Measurements from ENCODE around the gene NUP43. TPM values are rescaled to one million over a fixed set of nuclear protein-coding genes. Genes with fewer than 3 reads are reported as not detected.

Gene NUP43
- total RNA-seq, 6 donors from 2014 or later = 11.1 to 29.3 (median 19.1) TPM

- WGBS, 2 donors = 53 to 80% methylated on average over 1 of the region's 1 CpG
- ATAC-seq (ENCODE audit: low FRiP score in 2 of 2) (no peak), DNase-seq (no peak)
- H3K36me3 ChIP-seq = peaks cover 11 to 66% (median 29%) of the 10 kb centered on the region in 4 donors
- H3K27me3 ChIP-seq = no peaks in the 10 kb centered on the region
- no peaks in the 10 kb centered on the region for H3K4me1 ChIP-seq
- H3K27ac ChIP-seq = no peak overlapping the region
- TF ChIP-seq POLR2A (IDR thresholded peaks at IDR 0.05) (no peak), EP300 (IDR thresholded peaks at IDR 0.05) (no peak), POLR2AphosphoS5 (IDR thresholded peaks at IDR 0.05) (no peak)
- TF ChIP-seq, protein P1, sequence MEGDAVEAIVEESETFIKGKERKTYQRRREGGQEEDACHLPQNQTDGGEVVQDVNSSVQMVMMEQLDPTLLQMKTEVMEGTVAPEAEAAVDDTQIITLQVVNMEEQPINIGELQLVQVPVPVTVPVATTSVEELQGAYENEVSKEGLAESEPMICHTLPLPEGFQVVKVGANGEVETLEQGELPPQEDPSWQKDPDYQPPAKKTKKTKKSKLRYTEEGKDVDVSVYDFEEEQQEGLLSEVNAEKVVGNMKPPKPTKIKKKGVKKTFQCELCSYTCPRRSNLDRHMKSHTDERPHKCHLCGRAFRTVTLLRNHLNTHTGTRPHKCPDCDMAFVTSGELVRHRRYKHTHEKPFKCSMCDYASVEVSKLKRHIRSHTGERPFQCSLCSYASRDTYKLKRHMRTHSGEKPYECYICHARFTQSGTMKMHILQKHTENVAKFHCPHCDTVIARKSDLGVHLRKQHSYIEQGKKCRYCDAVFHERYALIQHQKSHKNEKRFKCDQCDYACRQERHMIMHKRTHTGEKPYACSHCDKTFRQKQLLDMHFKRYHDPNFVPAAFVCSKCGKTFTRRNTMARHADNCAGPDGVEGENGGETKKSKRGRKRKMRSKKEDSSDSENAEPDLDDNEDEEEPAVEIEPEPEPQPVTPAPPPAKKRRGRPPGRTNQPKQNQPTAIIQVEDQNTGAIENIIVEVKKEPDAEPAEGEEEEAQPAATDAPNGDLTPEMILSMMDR (IDR thresholded peaks at IDR 0.05) = no peak
- H3K9me3 ChIP-seq = no peaks in the 10 kb centered on the region
- H3K4me3 ChIP-seq = no peak overlapping the region
These were observed 65.8 kb downstream of the NUP43 start for GRCh38 chr6:149680503-149680902.

Other genes with a start within 250 kb of the NUP43 start
- 10 to 100 TPM; 15.1 to 50.6 (median 21.8) TPM for gene PPIL4, start 200.5 kb downstream of the NUP43 start, total RNA-seq
- 10 to 100 TPM; 13.6 to 42.4 (median 37.7) TPM for gene GINM1, start 180.2 kb downstream of the NUP43 start, total RNA-seq
- 10 to 100 TPM in 5 of 6 donors, 1 to 10 TPM in 1; 7.2 to 36.1 (median 16.3) TPM for gene KATNA1, start 97.8 kb downstream of the NUP43 start, total RNA-seq
- 10 to 100 TPM; 23.1 to 34.4 (median 29.9) TPM for gene LATS1, start 28.4 kb downstream of the NUP43 start, total RNA-seq
- gene PCMT1, start 3.2 kb upstream of the NUP43 start, total RNA-seq = 100 to 1,000 TPM in 2 of 6 donors, 10 to 100 TPM in 4; 25.1 to 129 (median 68.1) TPM
- gene LRP11, start 117.8 kb upstream of the NUP43 start, total RNA-seq = 100 to 1,000 TPM in 1 of 6 donors, 10 to 100 TPM in 5; 30.2 to 104 (median 39.9) TPM
- 1 to 10 TPM in 3 of 6 donors, under 1 TPM in 2, not detected in 1; 0.30 to 2.3 (median 1.4) TPM for gene RAET1E, start 151.6 kb upstream of the NUP43 start, total RNA-seq
- 1 to 10 TPM in 1 of 6 donors, under 1 TPM in 3, not detected in 2; 0.37 to 2.1 (median 0.75) TPM for gene RAET1G, start 176.6 kb upstream of the NUP43 start, total RNA-seq
- gene ULBP2, start 195.5 kb upstream of the NUP43 start, total RNA-seq = 1 to 10 TPM in 3 of 6 donors, under 1 TPM in 1, not detected in 2; 1.00 to 3.7 (median 1.5) TPM
- gene ULBP1, start 217.4 kb upstream of the NUP43 start, total RNA-seq = 1 to 10 TPM in 3 of 6 donors, under 1 TPM in 3; under 0.01 to 1.6 (median 0.80) TPM